HUES48 (cell line): Measurements from ENCODE around the gene LHX1.

ENCODE experiments used
- H3K27ac ChIP-seq: one replicate; pipeline ENCODE4 v1.7.0; 2013; ENCODE audit warnings: low read depth, low read length, inconsistent platforms
- H3K27me3 ChIP-seq: 2 replicates; pipeline ENCODE4 v1.6.1; 2013; ENCODE audit warnings: mild to moderate bottlenecking, low read length; ENCODE audit not compliant: control insufficient read depth, insufficient read depth
- H3K36me3 ChIP-seq: 2 replicates; pipeline ENCODE4 v1.6.1; 2013; ENCODE audit warnings: low read length; ENCODE audit not compliant: control insufficient read depth, insufficient read depth
- H3K4me1 ChIP-seq: 2 replicates; pipeline ENCODE4 v1.6.1; 2013; ENCODE audit warnings: mild to moderate bottlenecking, low read length; ENCODE audit not compliant: control insufficient read depth, insufficient read depth
- H3K4me3 ChIP-seq: 2 replicates; pipeline ENCODE4 v1.5.1; 2013; ENCODE audit warnings: mild to moderate bottlenecking, low read depth, low read length
- H3K9ac ChIP-seq: 2 replicates; pipeline ENCODE4 v1.6.1; 2013; ENCODE audit warnings: mild to moderate bottlenecking, low read depth, low read length, moderate library complexity
- H3K9me3 ChIP-seq: 2 replicates; pipeline ENCODE4 v1.6.1; 2013; ENCODE audit warnings: low read length; ENCODE audit not compliant: control insufficient read depth, insufficient read depth

LHX1 gene

DNA sequence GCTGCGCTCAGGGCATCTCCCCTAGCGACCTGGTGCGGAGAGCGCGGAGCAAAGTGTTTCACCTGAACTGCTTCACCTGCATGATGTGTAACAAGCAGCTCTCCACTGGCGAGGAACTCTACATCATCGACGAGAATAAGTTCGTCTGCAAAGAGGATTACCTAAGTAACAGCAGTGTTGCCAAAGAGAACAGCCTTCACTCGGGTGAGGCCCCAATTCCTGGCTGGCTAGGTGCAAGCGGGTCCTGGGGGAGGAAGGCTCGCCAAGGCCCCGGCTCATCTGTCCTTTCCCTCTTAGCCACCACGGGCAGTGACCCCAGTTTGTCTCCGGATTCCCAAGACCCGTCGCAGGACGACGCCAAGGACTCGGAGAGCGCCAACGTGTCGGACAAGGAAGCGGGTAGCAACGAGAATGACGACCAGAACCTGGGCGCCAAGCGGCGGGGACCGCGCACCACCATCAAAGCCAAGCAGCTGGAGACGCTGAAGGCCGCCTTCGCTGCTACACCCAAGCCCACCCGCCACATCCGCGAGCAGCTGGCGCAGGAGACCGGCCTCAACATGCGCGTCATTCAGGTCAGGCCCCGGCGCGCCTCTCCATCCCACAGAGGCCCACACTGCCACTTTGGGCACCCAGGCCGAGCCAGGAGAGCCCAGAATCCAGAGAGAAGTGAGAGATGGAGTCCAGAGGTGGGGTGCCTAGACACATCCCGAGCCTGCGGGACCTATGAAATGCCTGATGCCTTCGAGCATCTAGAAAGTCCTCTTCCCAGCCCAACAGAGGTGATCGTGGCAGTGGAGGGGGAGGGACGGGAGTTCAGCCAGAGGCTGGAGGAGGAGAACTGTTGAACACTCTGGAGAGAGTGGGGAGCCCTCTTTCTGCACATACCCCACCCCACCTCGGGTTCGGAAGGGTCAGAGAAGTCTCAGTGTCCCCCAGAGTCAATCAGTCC is 3.3 kb downstream of the LHX1 start:
- Histone ChIP-seq H3K4me3 (peak overlapping the region; percentile 10; the same call in 1 of the 2 replicates), H3K36me3 (no peaks in the 10 kb centered on the region), H3K9ac (no peak overlapping the region), H3K27me3 (peaks cover 100% of the 10 kb centered on the region), H3K9me3 (no peaks in the 10 kb centered on the region), H3K27ac (no peak overlapping the region), H3K4me1 (peaks cover 55% of the 10 kb centered on the region)

DNA sequence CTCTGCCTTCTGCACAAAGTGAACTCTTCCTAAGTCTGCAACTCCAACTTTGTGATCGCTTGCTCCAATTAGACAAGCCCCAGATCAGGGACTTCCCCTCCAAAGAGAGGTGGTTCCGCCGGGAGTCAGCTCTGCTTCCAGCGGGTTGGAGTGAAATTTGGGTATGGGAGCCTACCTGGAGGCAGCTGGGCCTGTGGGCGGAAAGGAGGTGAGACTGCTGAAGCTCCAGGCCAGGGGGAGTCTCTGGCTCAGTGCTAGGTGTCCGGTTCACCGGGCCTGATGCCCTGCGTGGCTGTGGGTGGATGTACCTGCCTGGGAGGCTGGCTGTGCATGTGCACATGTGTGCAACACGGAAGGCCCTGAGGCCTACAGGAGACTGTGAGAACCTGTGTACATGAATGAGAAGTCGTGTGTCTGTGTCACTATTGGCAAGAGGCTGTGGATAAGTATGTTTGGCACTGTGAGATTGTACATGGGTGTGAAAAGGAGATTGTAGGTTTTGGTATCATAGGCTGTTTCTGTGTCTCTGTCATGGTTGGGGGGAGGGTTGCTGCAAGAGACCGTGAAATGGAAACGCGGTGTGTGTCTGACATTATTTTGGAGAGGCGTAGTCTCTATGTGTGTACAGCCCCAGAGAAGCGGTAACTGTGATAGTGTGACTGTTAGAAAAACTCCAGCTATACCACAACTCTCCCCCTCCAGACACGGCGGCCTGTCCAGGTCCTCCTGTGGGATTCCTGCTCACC is 4.2 kb downstream of the LHX1 start:
- H3K9ac ChIP-seq = no peak overlapping the region
- no peaks in the 10 kb centered on the region for H3K36me3 ChIP-seq
- H3K27me3 ChIP-seq = peaks cover 100% of the 10 kb centered on the region
- peaks cover 62% of the 10 kb centered on the region for H3K4me1 ChIP-seq
- H3K4me3 ChIP-seq = peak overlapping the region; percentile 41; the same call in 1 of the 2 replicates
- no peak overlapping the region for H3K27ac ChIP-seq
- no peaks in the 10 kb centered on the region for H3K9me3 ChIP-seq

DNA sequence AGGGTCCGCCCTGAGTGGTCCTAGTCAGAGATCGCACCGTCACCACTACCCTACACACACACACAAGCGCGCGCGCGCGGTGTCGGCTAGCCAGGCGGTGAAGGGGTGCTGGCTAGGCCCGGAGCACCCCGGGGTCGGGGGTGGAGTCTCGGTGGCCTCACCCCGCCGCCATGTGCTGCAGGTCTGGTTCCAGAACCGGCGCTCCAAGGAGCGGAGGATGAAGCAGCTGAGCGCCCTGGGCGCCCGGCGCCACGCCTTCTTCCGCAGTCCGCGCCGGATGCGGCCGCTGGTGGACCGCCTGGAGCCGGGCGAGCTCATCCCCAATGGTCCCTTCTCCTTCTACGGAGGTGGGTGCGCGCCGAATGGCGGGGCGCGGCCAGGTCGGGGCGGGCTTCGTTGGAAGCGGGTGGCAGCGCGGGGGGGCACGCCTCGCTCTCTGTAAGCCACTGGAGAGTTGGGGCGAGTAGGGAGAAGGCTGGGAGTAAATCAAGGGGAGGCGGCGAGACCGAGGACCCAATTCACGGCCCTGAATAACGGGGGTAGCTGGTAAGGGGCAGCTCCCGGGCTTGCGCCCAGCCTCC is 4.8 kb downstream of the LHX1 start:
- H3K9ac ChIP-seq = no peak overlapping the region
- H3K27ac ChIP-seq = no peak overlapping the region
- peaks cover 100% of the 10 kb centered on the region for H3K27me3 ChIP-seq
- peak overlapping the region; percentile 41; the same call in 1 of the 2 replicates for H3K4me3 ChIP-seq
- no peaks in the 10 kb centered on the region for H3K9me3 ChIP-seq
- no peaks in the 10 kb centered on the region for H3K36me3 ChIP-seq
- H3K4me1 ChIP-seq = peaks cover 69% of the 10 kb centered on the region

DNA sequence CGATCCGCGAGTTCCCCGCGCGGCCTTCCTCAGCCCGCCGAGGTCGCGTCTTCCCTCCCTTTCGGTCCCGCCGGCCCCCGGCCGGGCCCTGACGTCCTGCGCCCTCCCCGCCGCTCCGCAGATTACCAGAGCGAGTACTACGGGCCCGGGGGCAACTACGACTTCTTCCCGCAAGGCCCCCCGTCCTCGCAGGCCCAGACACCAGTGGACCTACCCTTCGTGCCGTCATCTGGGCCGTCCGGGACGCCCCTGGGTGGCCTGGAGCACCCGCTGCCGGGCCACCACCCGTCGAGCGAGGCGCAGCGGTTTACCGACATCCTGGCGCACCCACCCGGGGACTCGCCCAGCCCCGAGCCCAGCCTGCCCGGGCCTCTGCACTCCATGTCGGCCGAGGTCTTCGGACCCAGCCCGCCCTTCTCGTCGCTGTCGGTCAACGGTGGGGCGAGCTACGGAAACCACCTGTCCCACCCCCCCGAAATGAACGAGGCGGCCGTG is 5.4 kb downstream of the LHX1 start:
- Histone ChIP-seq H3K9me3 (no peaks in the 10 kb centered on the region), H3K27ac (no peak overlapping the region), H3K27me3 (peaks cover 100% of the 10 kb centered on the region), H3K9ac (no peak overlapping the region), H3K36me3 (no peaks in the 10 kb centered on the region), H3K4me3 (peak overlapping the region; percentile 41; the same call in 1 of the 2 replicates), H3K4me1 (peaks cover 69% of the 10 kb centered on the region)

DNA sequence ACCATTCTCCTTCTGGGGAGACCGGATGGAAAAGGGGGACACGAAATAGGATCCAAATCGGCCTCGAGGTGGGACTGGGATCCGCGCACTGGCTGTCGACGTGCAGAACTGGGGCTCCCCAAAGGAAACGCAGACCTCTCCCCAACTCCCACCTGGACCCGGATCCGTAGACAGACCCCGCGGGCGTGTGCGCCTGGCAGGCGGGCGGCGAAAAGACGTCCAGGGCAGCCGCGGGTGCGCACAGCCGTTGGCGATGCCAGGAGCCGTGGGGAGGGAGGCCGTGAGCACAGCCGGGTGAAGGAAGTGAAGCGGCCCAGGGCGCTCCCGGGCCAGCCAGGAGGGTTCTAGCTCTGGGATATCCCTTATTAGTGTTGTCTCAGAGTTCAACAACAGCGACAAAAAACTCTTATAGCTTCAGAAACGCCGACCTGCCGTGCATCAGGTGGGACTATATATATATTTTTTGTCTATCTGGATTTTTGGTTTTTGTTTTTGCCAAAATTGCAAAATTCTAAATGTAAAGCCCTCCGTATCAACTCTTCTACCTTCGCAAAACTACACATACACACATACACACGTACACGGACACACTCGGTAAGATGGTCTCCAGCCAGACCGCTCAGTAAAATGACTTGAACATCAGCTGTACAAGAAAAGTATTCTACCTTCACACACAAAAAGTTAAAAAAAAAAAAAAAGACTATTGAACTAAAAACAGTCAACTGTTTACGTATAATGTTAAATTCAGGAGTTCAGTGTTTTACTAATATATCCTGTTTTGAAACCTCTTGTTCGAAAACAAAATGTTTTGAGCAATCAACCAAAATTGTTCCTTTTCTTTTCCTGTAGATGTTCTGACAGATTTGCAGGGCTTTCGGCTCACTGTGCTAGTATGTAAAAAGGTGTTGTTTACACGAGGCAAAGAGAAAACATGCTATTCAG is 6.2 kb downstream of the LHX1 start:
- no peak overlapping the region for H3K27ac ChIP-seq
- peaks cover 100% of the 10 kb centered on the region for H3K27me3 ChIP-seq
- peak overlapping the region; percentile 41 for H3K4me3 ChIP-seq
- no peak overlapping the region for H3K9ac ChIP-seq
- no peaks in the 10 kb centered on the region for H3K9me3 ChIP-seq
- H3K36me3 ChIP-seq = no peaks in the 10 kb centered on the region
- H3K4me1 ChIP-seq = peaks cover 68% of the 10 kb centered on the region

DNA sequence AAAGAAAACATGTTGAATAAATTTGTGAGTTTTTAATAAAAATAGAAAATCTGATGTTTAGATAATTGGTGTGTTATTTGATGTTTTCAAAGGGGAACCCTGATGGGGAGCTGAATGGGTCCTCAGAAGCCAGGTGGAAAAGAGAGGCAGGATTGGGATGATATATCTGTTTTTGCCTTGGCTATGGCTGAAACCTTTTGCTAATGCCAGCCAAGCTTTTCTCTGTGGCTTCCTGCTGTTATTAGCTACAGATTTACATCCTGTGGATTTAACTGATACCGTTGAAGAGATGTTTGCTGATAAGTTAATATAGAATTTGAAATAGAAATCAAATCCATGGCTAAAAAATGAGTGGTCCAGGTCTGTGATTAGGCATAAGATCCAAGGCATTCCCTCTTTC is 7.3 kb downstream of the LHX1 start:
- no peak overlapping the region for H3K27ac ChIP-seq
- H3K4me3 ChIP-seq = no peak overlapping the region
- H3K27me3 ChIP-seq = peaks cover 90% of the 10 kb centered on the region
- no peaks in the 10 kb centered on the region for H3K9me3 ChIP-seq
- H3K4me1 ChIP-seq = peaks cover 60% of the 10 kb centered on the region
- no peaks in the 10 kb centered on the region for H3K36me3 ChIP-seq
- H3K9ac ChIP-seq = no peak overlapping the region

DNA sequence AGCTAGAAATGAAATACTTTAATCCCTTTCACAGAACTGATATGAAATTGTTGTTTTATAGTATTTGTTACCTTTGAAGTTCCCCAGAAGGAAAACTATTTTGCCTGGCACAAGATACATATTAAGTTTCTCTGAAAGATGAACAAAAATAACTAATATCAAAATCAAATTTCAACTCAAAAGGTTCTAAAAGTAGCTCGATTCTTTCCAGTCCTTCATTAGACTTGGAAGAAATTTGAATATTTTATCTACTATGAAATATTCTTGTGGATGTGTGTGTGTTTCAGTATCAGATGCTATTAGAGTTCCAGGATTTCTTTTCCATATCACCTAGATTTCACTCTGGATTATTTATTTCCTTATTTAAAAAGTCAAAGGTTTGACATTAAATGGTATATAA is 7.9 kb downstream of the LHX1 start:
- peaks cover 84% of the 10 kb centered on the region for H3K27me3 ChIP-seq
- H3K4me1 ChIP-seq = peaks cover 66% of the 10 kb centered on the region
- H3K9ac ChIP-seq = no peak overlapping the region
- no peak overlapping the region for H3K27ac ChIP-seq
- no peaks in the 10 kb centered on the region for H3K36me3 ChIP-seq
- H3K9me3 ChIP-seq = no peaks in the 10 kb centered on the region
- no peak overlapping the region for H3K4me3 ChIP-seq

DNA sequence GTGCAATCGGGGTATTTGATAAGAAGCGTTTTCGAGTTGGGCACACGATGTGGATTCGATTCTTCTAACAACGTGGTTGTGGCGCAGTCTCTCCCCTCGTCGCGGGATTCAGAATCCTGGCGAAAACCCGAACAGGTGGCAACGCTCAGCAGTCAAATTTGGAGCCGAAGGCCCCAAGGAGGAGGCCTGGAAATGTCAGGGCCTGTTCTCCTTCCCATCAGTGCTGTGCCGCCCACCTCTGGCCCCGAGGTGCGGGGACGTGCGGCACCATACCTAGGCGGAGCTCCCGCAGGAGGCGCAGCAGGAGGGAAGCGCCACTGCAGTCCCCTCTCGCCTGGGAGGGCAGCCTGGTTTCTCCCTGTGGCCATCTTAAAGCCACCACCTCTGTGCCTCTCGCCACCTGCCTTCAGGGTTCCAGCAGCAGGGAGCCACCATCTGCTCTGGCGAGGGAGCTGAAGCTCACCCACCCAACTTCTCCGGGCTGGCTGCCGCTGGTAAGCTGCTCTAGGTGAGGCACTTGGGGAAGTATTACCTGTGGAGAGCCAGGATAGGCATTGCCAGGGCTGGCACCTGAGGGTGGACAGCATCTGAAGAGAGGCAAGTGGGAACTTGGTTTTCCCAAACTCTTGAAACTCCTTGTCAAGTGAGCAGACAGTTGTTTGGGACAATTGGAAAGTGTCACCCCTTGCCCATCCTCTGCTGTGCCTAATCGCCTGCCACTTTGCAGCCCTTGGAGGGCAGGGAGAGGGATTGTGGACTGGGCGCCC is 8.9 kb downstream of the LHX1 start:
- Histone ChIP-seq H3K27me3 (peaks cover 74% of the 10 kb centered on the region), H3K27ac (no peak overlapping the region), H3K36me3 (peaks cover 9% of the 10 kb centered on the region), H3K4me3 (peak overlapping the region; percentile 43; the same call in 1 of the 2 replicates), H3K4me1 (peaks cover 56% of the 10 kb centered on the region), H3K9ac (no peak overlapping the region), H3K9me3 (no peaks in the 10 kb centered on the region)

DNA sequence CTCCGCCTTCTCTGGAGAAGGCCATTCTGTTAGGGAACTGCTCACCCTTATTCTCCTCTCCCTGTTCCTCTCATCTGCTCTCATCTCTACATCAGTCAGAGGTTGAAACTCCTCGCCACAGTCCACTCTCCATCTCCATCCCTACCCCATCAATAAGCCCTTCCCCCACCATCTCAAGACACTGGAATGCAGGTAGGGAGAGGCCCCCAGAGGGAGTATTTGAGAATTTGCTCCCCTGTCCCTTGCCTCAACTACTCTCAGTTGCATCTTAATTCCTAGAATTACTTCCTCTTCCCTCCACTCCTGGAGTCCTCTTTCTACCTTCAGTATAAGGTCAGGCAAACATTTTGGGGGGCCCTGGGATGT is 9.4 kb downstream of the LHX1 start:
- Histone ChIP-seq H3K36me3 (peaks cover 14% of the 10 kb centered on the region), H3K4me1 (peaks cover 51% of the 10 kb centered on the region), H3K9ac (no peak overlapping the region), H3K27ac (no peak overlapping the region), H3K9me3 (no peaks in the 10 kb centered on the region), H3K4me3 (no peak overlapping the region), H3K27me3 (peaks cover 68% of the 10 kb centered on the region)
